Esophagus squamous epithelium (tissue), 5 donors: ENCODE measurements around the gene SUPT3H. TPM values are rescaled to one million over a fixed set of nuclear protein-coding genes. Genes with fewer than 3 reads are reported as not detected.

Experiments
- DNase-seq: peaks from one replicate; lab custom pipeline; 2025; lab: John Stamatoyannopoulos, UW
- H3K27ac ChIP-seq, 4 donors: fragments of 200-600 bp; sonication (generic); one replicate each; pipeline ENCODE4 v1.5.1; 2016 to 2019; ENCODE audit warnings: mild to moderate bottlenecking in 1 of 4
- H3K27me3 ChIP-seq, 4 donors: fragments of 200-600 bp; sonication (generic); 1 replicate in 3 of 4; 2 replicates in 1 of 4; pipeline versions ENCODE4 v1.5.1 to v1.6.0; 2017 to 2021; ENCODE audit warnings: antibody characterized with exemption in 1 of 4
- H3K36me3 ChIP-seq, 3 donors: fragments of 200-600 bp; sonication (generic); one replicate each; pipeline ENCODE4 v1.5.1; 2016 to 2019
- H3K4me1 ChIP-seq, 3 donors: fragments of 200-600 bp; sonication (generic); one replicate each; pipeline ENCODE4 v1.5.1; 2017 to 2019
- H3K4me3 ChIP-seq, 4 donors: fragments of 200-600 bp; sonication (generic); 1 replicate in 3 of 4; 2 replicates in 1 of 4; pipeline ENCODE4 v1.5.1; 2016 to 2019; ENCODE audit warnings: mild to moderate bottlenecking in 2 of 4, moderate library complexity in 1 of 4
- H3K9me3 ChIP-seq, 3 donors: fragments of 200-600 bp; sonication (generic); one replicate each; pipeline ENCODE4 v1.5.1; 2016 to 2019
- POLR2A ChIP-seq, 4 donors: fragments of 450-650 bp; IDR thresholded peaks; one replicate each; pipeline ENCODE4 v1.6.1; 2017; ENCODE audit warnings: antibody characterized with exemption in 4 of 4, mild to moderate bottlenecking in 4 of 4, moderate library complexity in 3 of 4
- WGBS, 2 donors: methylation state at CpG; one replicate each; pipeline ENCODE4 v1.1.5; 2018; 5-methylcytosine and 5-hydroxymethylcytosine counted together
- intact Hi-C: fragments of 100-400 bp; cut with DNase I; formaldehyde crosslinking; loops from one replicate; pipeline ENCODE4 v1.15.0; 2022
- total RNA-seq, 4 donors: library from RNA; depleted of rRNA; stranded (reverse); fragments of >200 nt; gene quantifications; one replicate each; pipeline ENCODE4 v1.1.0, GENCODE V29; 2016
- TF ChIP-seq, protein P1 (sequence below), 6 experiments: fragments of 450-650 bp in 4 of 6; fragments of 200-600 bp in 2 of 6; sonication (generic) in 2 of 6; IDR thresholded peaks; one replicate each; pipeline ENCODE4 v1.5.1; 2016 to 2019; ENCODE audit warnings: antibody characterized with exemption in 6 of 6, mild to moderate bottlenecking in 4 of 6, moderate library complexity in 4 of 6
- donor health status: DM: yes; HTN: yes; CAD: no.

Gene SUPT3H
- total RNA-seq, 4 donors from 2014 or later = 3.6 to 10.9 (median 5.3) TPM

DNA sequence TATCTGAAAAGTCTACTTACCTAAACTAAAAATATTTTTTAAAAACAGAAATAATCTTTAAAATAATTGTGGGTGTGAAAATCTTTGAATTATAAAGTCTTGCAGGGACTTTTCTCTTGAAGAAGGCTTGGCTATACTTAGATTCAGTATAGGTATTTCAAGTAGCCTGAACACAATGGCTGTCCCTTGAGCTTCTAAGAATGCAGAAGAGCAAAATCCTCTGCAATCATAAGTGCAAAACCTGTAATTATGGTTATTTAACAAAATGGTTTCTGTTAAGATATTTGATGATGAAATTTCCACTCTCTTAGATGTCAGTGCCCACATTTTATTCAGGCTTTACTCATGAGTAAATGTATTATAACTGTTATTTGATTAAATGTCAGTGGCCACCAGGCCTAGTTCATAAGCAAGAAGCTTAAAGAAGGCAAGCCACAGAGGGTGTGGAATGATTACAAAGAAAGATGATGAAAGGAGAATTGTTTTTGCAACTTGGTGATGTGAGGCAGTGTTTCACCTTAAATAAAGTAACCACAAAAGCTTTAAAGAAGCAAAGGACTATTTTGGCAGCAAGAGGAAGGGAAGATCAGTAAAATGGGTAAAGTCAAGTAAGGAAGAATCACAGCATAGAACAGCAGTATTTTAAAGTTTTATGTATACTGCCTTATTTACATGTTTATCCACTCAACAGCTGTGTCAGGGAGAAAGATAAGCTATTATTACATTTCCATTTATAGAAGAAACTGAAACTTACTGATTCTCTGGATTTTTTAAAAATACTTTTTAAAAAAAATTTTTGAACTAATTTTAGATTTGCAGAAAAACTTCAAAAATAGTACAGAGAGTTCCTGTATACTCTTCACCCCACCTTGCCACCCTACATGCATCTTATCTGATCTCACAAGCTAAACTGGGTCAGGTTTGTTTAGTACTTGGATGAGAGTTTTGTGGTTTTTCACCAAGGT is 400.8 kb downstream of the SUPT3H start:
- Histone ChIP-seq H3K4me3 (no peak overlapping the region), H3K27ac (no peak overlapping the region), H3K27me3 (no peaks in the 10 kb centered on the region), H3K36me3 (no peaks in the 10 kb centered on the region), H3K4me1 (no peaks in the 10 kb centered on the region), H3K9me3 (peaks cover 0 to 6% (median 0%) of the 10 kb centered on the region in 3 donors)
- TF ChIP-seq, protein P1, sequence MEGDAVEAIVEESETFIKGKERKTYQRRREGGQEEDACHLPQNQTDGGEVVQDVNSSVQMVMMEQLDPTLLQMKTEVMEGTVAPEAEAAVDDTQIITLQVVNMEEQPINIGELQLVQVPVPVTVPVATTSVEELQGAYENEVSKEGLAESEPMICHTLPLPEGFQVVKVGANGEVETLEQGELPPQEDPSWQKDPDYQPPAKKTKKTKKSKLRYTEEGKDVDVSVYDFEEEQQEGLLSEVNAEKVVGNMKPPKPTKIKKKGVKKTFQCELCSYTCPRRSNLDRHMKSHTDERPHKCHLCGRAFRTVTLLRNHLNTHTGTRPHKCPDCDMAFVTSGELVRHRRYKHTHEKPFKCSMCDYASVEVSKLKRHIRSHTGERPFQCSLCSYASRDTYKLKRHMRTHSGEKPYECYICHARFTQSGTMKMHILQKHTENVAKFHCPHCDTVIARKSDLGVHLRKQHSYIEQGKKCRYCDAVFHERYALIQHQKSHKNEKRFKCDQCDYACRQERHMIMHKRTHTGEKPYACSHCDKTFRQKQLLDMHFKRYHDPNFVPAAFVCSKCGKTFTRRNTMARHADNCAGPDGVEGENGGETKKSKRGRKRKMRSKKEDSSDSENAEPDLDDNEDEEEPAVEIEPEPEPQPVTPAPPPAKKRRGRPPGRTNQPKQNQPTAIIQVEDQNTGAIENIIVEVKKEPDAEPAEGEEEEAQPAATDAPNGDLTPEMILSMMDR (IDR thresholded peaks at IDR 0.05) = no peak
- TF ChIP-seq POLR2A (IDR thresholded peaks at IDR 0.05) = no peak
- DNase-seq = no peak
- intact Hi-C loops = no loop called here

GRCh38 chr6:44974511-44974910 is 403.2 kb downstream of the SUPT3H start:
- WGBS, 2 donors = 31 to 47% methylated on average over 2 of the region's 2 CpGs
- H3K4me3 ChIP-seq = no peak overlapping the region

GRCh38 chr6:44972709-44973108 is 405.0 kb downstream of the SUPT3H start:
- Histone ChIP-seq H3K4me1 (no peaks in the 10 kb centered on the region), H3K9me3 (peaks cover 0 to 6% (median 0%) of the 10 kb centered on the region in 3 donors), H3K4me3 (no peak overlapping the region), H3K36me3 (no peaks in the 10 kb centered on the region), H3K27ac (no peak overlapping the region), H3K27me3 (no peaks in the 10 kb centered on the region)
- 90 to 98% methylated on average over 3 of the region's 3 CpGs for WGBS, 2 donors
- TF ChIP-seq, protein P1 (IDR thresholded peaks at IDR 0.05) = no peak
- no peak for TF ChIP-seq POLR2A (IDR thresholded peaks at IDR 0.05)
- no peak for DNase-seq
- intact Hi-C loops = no loop called here

More at GRCh38 chr6:44974511-44974910, 403.2 kb downstream of the SUPT3H start:
- H3K36me3 ChIP-seq = no peaks in the 10 kb centered on the region
- H3K9me3 ChIP-seq = peaks cover 0 to 6% (median 0%) of the 10 kb centered on the region in 3 donors
- H3K4me1 ChIP-seq = no peaks in the 10 kb centered on the region
- intact Hi-C loops = no loop called here
- no peak overlapping the region for H3K27ac ChIP-seq
- no peak for DNase-seq
- TF ChIP-seq POLR2A (IDR thresholded peaks at IDR 0.05) = no peak
- TF ChIP-seq, protein P1 (IDR thresholded peaks at IDR 0.05) = no peak
- H3K27me3 ChIP-seq = no peaks in the 10 kb centered on the region

DNA sequence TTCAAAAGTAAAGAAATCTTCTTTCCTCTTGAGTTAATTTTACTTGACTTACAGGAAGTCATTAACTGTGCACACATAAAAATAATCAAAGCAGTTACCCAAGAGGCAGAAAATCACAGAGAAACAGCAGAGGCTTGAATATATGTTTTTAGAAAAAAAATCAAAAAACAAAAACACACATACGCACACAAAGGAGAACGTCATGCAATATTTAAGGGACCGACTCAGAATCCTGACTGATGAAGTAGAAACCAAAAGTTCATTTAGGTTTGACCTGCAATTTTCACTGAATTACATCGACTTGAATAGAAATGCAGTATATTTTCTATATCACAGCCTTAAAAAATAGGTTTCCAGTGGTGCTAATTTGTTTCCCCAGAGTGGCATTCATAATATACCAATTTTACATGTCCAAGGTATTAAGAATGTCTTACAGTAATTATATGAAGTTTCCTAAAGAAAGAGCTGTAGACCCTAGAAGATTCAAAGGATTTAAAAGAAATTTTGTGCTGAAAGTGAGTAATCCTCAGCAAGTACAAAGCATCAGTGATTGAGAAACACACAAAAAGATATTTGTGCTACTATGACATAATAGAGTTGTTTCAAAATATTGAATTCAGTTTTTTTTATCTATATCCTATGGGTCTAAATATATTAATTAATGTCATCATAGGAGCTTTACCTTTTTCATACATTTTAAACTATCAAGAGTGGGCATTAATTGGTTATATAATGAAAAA is 408.1 kb downstream of the SUPT3H start:
- TF ChIP-seq POLR2A (IDR thresholded peaks at IDR 0.05) = no peak
- TF ChIP-seq, protein P1 (IDR thresholded peaks at IDR 0.05) = no peak
- Histone ChIP-seq H3K4me3 (no peak overlapping the region), H3K36me3 (no peaks in the 10 kb centered on the region), H3K4me1 (no peaks in the 10 kb centered on the region), H3K9me3 (peaks cover 0 to 6% (median 0%) of the 10 kb centered on the region in 3 donors), H3K27ac (no peak overlapping the region), H3K27me3 (no peaks in the 10 kb centered on the region)
- 66 to 82% methylated on average over 4 of the region's 4 CpGs for WGBS, 2 donors
- no peak for DNase-seq
- intact Hi-C loops = no loop called here
